DND-41 (cell line): ENCODE measurements around the gene CYP27C1.

Experiments
- ATAC-seq: fragments of 200-7000 bp; cut with Tn5 transposase; 3 replicates; pipeline ENCODE4 v1.9.1; 2021; ENCODE audit warnings: low read depth; ENCODE audit not compliant: insufficient read depth
- DNase-seq: peaks from one replicate; pipeline ENCODE4 v3.0.0-alpha.2; 2020
- H2AFZ ChIP-seq: 2 replicates; pipeline ENCODE4 v1.6.0; 2012; ENCODE audit warnings: low read depth, low read length
- H3K27ac ChIP-seq: 2 replicates; pipeline ENCODE4 v1.5.1; 2012; ENCODE audit warnings: low read length, inconsistent platforms
- H3K27me3 ChIP-seq: fragments of 200-600 bp; sonication (generic); 2 replicates; pipeline ENCODE4 v1.6.0; 2012; ENCODE audit warnings: low read length, mild to moderate bottlenecking, inconsistent platforms; ENCODE audit not compliant: insufficient read depth, poor library complexity
- H3K36me3 ChIP-seq: 2 replicates; pipeline ENCODE4 v1.5.1; 2012; ENCODE audit warnings: low read length, inconsistent platforms; ENCODE audit not compliant: insufficient read depth
- H3K4me1 ChIP-seq: 2 replicates; pipeline ENCODE4 v1.5.1; 2012; ENCODE audit warnings: mild to moderate bottlenecking, low read length; ENCODE audit not compliant: insufficient read depth
- H3K4me2 ChIP-seq: 2 replicates; pipeline ENCODE4 v1.6.0; 2012; ENCODE audit warnings: mild to moderate bottlenecking, moderate library complexity, low read length, inconsistent platforms; ENCODE audit not compliant: insufficient read depth
- H3K4me3 ChIP-seq, 2 experiments: fragments of 200-600 bp in 1 of 2; shearing (Covaris generic) in 1 of 2; 2 replicates each; pipeline ENCODE4 v1.5.1; 2012 to 2016; ENCODE audit warnings: inconsistent platforms in 2 of 2, low read length in 2 of 2, mild to moderate bottlenecking in 2 of 2, low read depth in 1 of 2, moderate library complexity in 1 of 2
- H3K79me2 ChIP-seq: 2 replicates; pipeline ENCODE4 v1.6.0; 2012; ENCODE audit warnings: low read length, inconsistent platforms; ENCODE audit not compliant: insufficient read depth
- H3K9ac ChIP-seq: 2 replicates; pipeline ENCODE4 v1.6.0; 2012; ENCODE audit warnings: low read depth, mild to moderate bottlenecking, inconsistent platforms, low read length, moderate library complexity
- H3K9me3 ChIP-seq: 2 replicates; pipeline ENCODE4 v1.5.1; 2012; ENCODE audit warnings: low read length, moderate library complexity, mild to moderate bottlenecking, inconsistent platforms; ENCODE audit not compliant: insufficient read depth, severe bottlenecking
- H4K20me1 ChIP-seq: 2 replicates; pipeline ENCODE4 v1.6.0; 2012; ENCODE audit warnings: low read length; ENCODE audit not compliant: insufficient read depth
- CTCF ChIP-seq: IDR thresholded peaks from 2 replicates; pipeline ENCODE4 v1.5.1; 2012; ENCODE audit warnings: borderline replicate concordance, low read length, moderate library complexity, mild to moderate bottlenecking; ENCODE audit not compliant: poor library complexity, severe bottlenecking; ENCODE audit errors: extremely low read depth
- EZH2 ChIP-seq: IDR thresholded peaks from 3 replicates; pipeline ENCODE4 v1.6.1; 2012; ENCODE audit warnings: borderline replicate concordance, low read depth, mild to moderate bottlenecking, moderate library complexity, low read length, inconsistent platforms; ENCODE audit not compliant: severe bottlenecking

CYP27C1 gene

GRCh38 chr2:127181851-127182250 is 38.2 kb downstream of the CYP27C1 start:
- no peak for ATAC-seq
- H3K27me3 ChIP-seq, result peaks cover 2% of the 10 kb centered on the region
- H3K4me1 ChIP-seq, result no peaks in the 10 kb centered on the region
- no peaks in the 10 kb centered on the region for H4K20me1 ChIP-seq
- H3K36me3 ChIP-seq, result no peaks in the 10 kb centered on the region
- H3K79me2 ChIP-seq, result no peaks in the 10 kb centered on the region
- H3K27ac ChIP-seq, result no peak overlapping the region
- no peak for DNase-seq
- no peak for TF ChIP-seq EZH2
- no peak for TF ChIP-seq CTCF
- no peak overlapping the region for H3K9ac ChIP-seq
- no peak overlapping the region for H3K4me2 ChIP-seq
- H3K4me3 ChIP-seq, result no peak overlapping the region
- H2AFZ ChIP-seq, result no peak overlapping the region
- no peaks in the 10 kb centered on the region for H3K9me3 ChIP-seq

GRCh38 chr2:127179766-127180165 is 40.3 kb downstream of the CYP27C1 start:
- TF ChIP-seq EZH2 (no peak), CTCF (no peak)
- H2AFZ ChIP-seq, result no peak overlapping the region
- H4K20me1 ChIP-seq, result no peaks in the 10 kb centered on the region
- H3K4me1 ChIP-seq, result no peaks in the 10 kb centered on the region
- no peaks in the 10 kb centered on the region for H3K9me3 ChIP-seq
- no peak overlapping the region for H3K27ac ChIP-seq
- H3K36me3 ChIP-seq, result no peaks in the 10 kb centered on the region
- DNase-seq, result no peak
- H3K4me2 ChIP-seq, result no peak overlapping the region
- H3K27me3 ChIP-seq, result no peaks in the 10 kb centered on the region
- H3K79me2 ChIP-seq, result no peaks in the 10 kb centered on the region
- ATAC-seq, result no peak
- no peak overlapping the region for H3K4me3 ChIP-seq
- H3K9ac ChIP-seq, result no peak overlapping the region

GRCh38 chr2:127177617-127178263 is 42.4 kb downstream of the CYP27C1 start:
- no peaks in the 10 kb centered on the region for H3K9me3 ChIP-seq
- H3K9ac ChIP-seq, result no peak overlapping the region
- no peaks in the 10 kb centered on the region for H4K20me1 ChIP-seq
- ATAC-seq (no peak), DNase-seq (no peak)
- no peaks in the 10 kb centered on the region for H3K79me2 ChIP-seq
- H3K4me2 ChIP-seq, result no peak overlapping the region
- no peak for TF ChIP-seq EZH2
- no peak for TF ChIP-seq CTCF
- H3K4me3 ChIP-seq, result no peak overlapping the region
- H3K4me1 ChIP-seq, result no peaks in the 10 kb centered on the region
- no peak overlapping the region for H2AFZ ChIP-seq
- H3K36me3 ChIP-seq, result no peaks in the 10 kb centered on the region
- no peak overlapping the region for H3K27ac ChIP-seq
- no peaks in the 10 kb centered on the region for H3K27me3 ChIP-seq
